Measurements from ENCODE around the gene VPS54. TPM values are rescaled to one million over a fixed set of nuclear protein-coding genes. Genes with fewer than 3 reads are reported as not detected.

Gene VPS54
- total RNA-seq, 1 donor from 2014 or later: 27.1 TPM

GRCh38 chr2:64035072-64035942 is 16.1 kb upstream of the VPS54 start:
- no peaks in the 10 kb centered on the region for H3K27me3 Mint-ChIP-seq (ENCODE audit: low read depth)
- H3K4me1 Mint-ChIP-seq: peaks cover 16% of the 10 kb centered on the region
- no peak for TF ChIP-seq CTCF (conservative IDR thresholded peaks at IDR 0.05)
- no peaks in the 10 kb centered on the region for H3K9me3 Mint-ChIP-seq
- H3K4me3 Mint-ChIP-seq: no peak overlapping the region
- no peak overlapping the region for H3K27ac Mint-ChIP-seq (ENCODE audit: unreplicated experiment)
- H3K36me3 Mint-ChIP-seq (ENCODE audit: low read depth): no peaks in the 10 kb centered on the region
- DNase-seq (ENCODE audit: low read depth, low spot score): no peak

- H3K4me1 Mint-ChIP-seq: no peaks in the 10 kb centered on the region
- no peaks in the 10 kb centered on the region for H3K36me3 Mint-ChIP-seq (ENCODE audit: low read depth)
- DNase-seq (ENCODE audit: low read depth, low spot score): no peak
- no peaks in the 10 kb centered on the region for H3K9me3 Mint-ChIP-seq
- no peaks in the 10 kb centered on the region for H3K27me3 Mint-ChIP-seq (ENCODE audit: low read depth)
- H3K27ac Mint-ChIP-seq (ENCODE audit: unreplicated experiment): no peak overlapping the region
- no peak overlapping the region for H3K4me3 Mint-ChIP-seq
- no peak for TF ChIP-seq CTCF (conservative IDR thresholded peaks at IDR 0.05)
Observed at GRCh38 chr2:64029116-64029665, 10.0 kb upstream of the VPS54 start.

- Mint-ChIP-seq H3K4me3 (no peak overlapping the region), H3K9me3 (no peaks in the 10 kb centered on the region), H3K4me1 (no peaks in the 10 kb centered on the region), H3K27ac (ENCODE audit: unreplicated experiment) (no peak overlapping the region), H3K27me3 (ENCODE audit: low read depth) (no peaks in the 10 kb centered on the region), H3K36me3 (ENCODE audit: low read depth) (no peaks in the 10 kb centered on the region)
- DNase-seq (ENCODE audit: low read depth, low spot score): no peak
- no peak for TF ChIP-seq CTCF (conservative IDR thresholded peaks at IDR 0.05)
Observed at GRCh38 chr2:64025741-64026140, 6.5 kb upstream of the VPS54 start.

GRCh38 chr2:64024259-64024949 is 5.2 kb upstream of the VPS54 start:
- no peaks in the 10 kb centered on the region for H3K9me3 Mint-ChIP-seq
- H3K27ac Mint-ChIP-seq (ENCODE audit: unreplicated experiment): no peak overlapping the region
- DNase-seq (ENCODE audit: low read depth, low spot score): no peak
- H3K4me3 Mint-ChIP-seq: no peak overlapping the region
- H3K27me3 Mint-ChIP-seq (ENCODE audit: low read depth): no peaks in the 10 kb centered on the region
- H3K36me3 Mint-ChIP-seq (ENCODE audit: low read depth): no peaks in the 10 kb centered on the region
- TF ChIP-seq CTCF (conservative IDR thresholded peaks at IDR 0.05): no peak
- peaks cover 12% of the 10 kb centered on the region for H3K4me1 Mint-ChIP-seq

- no peak overlapping the region for H3K27ac Mint-ChIP-seq (ENCODE audit: unreplicated experiment)
- TF ChIP-seq CTCF (conservative IDR thresholded peaks at IDR 0.05): no peak
- H3K9me3 Mint-ChIP-seq: no peaks in the 10 kb centered on the region
- DNase-seq (ENCODE audit: low read depth, low spot score): no peak
- H3K4me1 Mint-ChIP-seq: peaks cover 13% of the 10 kb centered on the region
- H3K27me3 Mint-ChIP-seq (ENCODE audit: low read depth): no peaks in the 10 kb centered on the region
- H3K36me3 Mint-ChIP-seq (ENCODE audit: low read depth): no peaks in the 10 kb centered on the region
- no peak overlapping the region for H3K4me3 Mint-ChIP-seq
Observed at GRCh38 chr2:64023485-64024258, 4.4 kb upstream of the VPS54 start.

Measured in neural crest cell (in vitro differentiated cells).